ENCODE data around the gene MAGIX. TPM values are rescaled to one million over a fixed set of nuclear protein-coding genes. Genes with fewer than 3 reads are reported as not detected.

MAGIX gene
- polyA plus RNA-seq (2012; ENCODE audit: insufficient read length, low read depth), result 1.4 TPM

DNA sequence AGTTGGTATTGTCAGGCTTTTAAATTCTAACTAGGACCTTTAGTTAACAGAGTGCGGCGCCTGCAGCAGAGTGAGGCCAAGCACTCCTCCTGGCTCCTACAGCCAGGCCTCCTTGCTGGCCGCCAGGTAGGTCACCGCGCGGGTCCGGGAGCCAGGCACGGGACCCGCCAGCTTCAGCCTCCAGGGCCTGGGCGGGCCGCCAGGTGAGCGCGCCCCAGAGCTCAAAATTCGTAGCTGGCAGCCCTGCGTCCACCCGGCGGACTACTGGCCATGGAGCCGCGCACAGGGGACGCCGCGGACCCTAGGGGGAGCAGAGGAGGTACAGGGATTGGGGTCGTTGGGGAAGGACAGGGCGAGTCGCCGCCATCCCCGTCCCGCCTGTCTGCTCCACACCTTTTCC lies at the start of gene MAGIX:
Gene MAGIX, plus strand, starts transcription at position 139 of the 400 bp plus-strand sequence. Its CDS starts 132 bp downstream, at position 271.
- TF ChIP-seq POLR2AphosphoS5 (IDR thresholded peaks at IDR 0.05; ENCODE audit: low read depth, low read length) (no peak), SIN3A (IDR thresholded peaks at IDR 0.05; ENCODE audit: borderline replicate concordance, insufficient read depth, low read length) (no peak), FOXP2 (optimal IDR thresholded peaks at IDR 0.05; ENCODE audit: borderline replicate concordance, extremely low read depth, extremely low read length, insufficient read depth) (no peak), TAF1 (IDR thresholded peaks at IDR 0.05; ENCODE audit: borderline replicate concordance, insufficient read depth, low read length) (no peak)
- TF ChIP-seq, protein P1, sequence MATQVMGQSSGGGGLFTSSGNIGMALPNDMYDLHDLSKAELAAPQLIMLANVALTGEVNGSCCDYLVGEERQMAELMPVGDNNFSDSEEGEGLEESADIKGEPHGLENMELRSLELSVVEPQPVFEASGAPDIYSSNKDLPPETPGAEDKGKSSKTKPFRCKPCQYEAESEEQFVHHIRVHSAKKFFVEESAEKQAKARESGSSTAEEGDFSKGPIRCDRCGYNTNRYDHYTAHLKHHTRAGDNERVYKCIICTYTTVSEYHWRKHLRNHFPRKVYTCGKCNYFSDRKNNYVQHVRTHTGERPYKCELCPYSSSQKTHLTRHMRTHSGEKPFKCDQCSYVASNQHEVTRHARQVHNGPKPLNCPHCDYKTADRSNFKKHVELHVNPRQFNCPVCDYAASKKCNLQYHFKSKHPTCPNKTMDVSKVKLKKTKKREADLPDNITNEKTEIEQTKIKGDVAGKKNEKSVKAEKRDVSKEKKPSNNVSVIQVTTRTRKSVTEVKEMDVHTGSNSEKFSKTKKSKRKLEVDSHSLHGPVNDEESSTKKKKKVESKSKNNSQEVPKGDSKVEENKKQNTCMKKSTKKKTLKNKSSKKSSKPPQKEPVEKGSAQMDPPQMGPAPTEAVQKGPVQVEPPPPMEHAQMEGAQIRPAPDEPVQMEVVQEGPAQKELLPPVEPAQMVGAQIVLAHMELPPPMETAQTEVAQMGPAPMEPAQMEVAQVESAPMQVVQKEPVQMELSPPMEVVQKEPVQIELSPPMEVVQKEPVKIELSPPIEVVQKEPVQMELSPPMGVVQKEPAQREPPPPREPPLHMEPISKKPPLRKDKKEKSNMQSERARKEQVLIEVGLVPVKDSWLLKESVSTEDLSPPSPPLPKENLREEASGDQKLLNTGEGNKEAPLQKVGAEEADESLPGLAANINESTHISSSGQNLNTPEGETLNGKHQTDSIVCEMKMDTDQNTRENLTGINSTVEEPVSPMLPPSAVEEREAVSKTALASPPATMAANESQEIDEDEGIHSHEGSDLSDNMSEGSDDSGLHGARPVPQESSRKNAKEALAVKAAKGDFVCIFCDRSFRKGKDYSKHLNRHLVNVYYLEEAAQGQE (IDR thresholded peaks at IDR 0.05; ENCODE audit: insufficient read depth in 1 of 2, low read depth in 2 of 2, low read length in 2 of 2), result no peak

DNA sequence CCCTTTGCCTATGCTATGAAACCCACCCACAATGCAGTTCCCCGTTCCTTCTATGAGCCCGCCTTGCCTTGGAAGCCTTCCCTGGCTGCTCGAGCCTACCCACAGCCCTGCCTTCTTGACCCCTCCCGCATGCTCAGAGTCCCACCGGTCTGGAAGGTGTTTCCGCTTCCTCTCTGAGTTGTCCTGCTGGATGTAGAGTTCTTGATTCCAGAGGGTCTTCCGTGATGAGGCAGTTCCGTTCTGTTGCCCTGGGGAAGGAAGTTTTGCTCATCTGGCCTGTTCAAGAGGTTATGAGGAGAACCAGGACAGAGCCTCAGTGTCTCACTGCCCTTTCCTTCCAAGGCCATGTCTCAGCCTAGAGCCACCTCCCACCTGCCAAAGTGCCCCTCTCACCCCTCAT lies 46.5 kb upstream of the MAGIX start:
- TF ChIP-seq TAF1 (IDR thresholded peaks at IDR 0.05; ENCODE audit: borderline replicate concordance, insufficient read depth, low read length) (no peak), SIN3A (IDR thresholded peaks at IDR 0.05; ENCODE audit: borderline replicate concordance, insufficient read depth, low read length) (no peak), POLR2AphosphoS5 (IDR thresholded peaks at IDR 0.05; ENCODE audit: low read depth, low read length) (no peak), FOXP2 (optimal IDR thresholded peaks at IDR 0.05; ENCODE audit: borderline replicate concordance, extremely low read depth, extremely low read length, insufficient read depth) (no peak)
- TF ChIP-seq, protein P1 (IDR thresholded peaks at IDR 0.05; ENCODE audit: insufficient read depth in 1 of 2, low read depth in 2 of 2, low read length in 2 of 2), result no peak

- TF ChIP-seq FOXP2 (optimal IDR thresholded peaks at IDR 0.05; ENCODE audit: borderline replicate concordance, extremely low read depth, extremely low read length, insufficient read depth) (no peak), POLR2AphosphoS5 (IDR thresholded peaks at IDR 0.05; ENCODE audit: low read depth, low read length) (no peak), TAF1 (IDR thresholded peaks at IDR 0.05; ENCODE audit: borderline replicate concordance, insufficient read depth, low read length) (no peak), SIN3A (IDR thresholded peaks at IDR 0.05; ENCODE audit: borderline replicate concordance, insufficient read depth, low read length) (no peak)
- TF ChIP-seq, protein P1 (IDR thresholded peaks at IDR 0.05; ENCODE audit: insufficient read depth in 1 of 2, low read depth in 2 of 2, low read length in 2 of 2), result no peak
Measured at GRCh38 chrX:49116716-49117115, 45.8 kb upstream of the MAGIX start.

DNA sequence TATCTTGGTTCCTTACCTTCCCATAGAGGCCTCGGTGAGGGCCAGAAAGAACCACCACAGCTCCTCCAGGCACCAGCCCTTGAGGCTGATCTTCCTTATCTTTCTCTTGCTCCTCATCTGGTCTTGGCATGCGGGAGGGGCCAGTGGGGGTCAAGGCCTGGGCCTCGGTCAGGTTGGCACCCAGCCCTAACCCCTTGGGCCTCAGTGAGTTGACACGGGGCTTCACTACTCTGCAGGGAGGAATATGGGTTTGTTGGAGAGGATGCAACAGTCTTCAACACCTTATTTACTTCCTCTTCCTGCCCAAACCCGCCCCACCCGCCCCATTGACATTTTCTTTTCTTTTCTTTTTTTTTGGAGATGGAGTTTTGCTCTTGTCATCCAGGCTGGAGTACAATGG lies 45.0 kb upstream of the MAGIX start:
- no peak for TF ChIP-seq POLR2AphosphoS5 (IDR thresholded peaks at IDR 0.05; ENCODE audit: low read depth, low read length)
- TF ChIP-seq SIN3A (IDR thresholded peaks at IDR 0.05; ENCODE audit: borderline replicate concordance, insufficient read depth, low read length), result no peak
- TF ChIP-seq, protein P1 (IDR thresholded peaks at IDR 0.05; ENCODE audit: insufficient read depth in 1 of 2, low read depth in 2 of 2, low read length in 2 of 2), result no peak
- no peak for TF ChIP-seq FOXP2 (optimal IDR thresholded peaks at IDR 0.05; ENCODE audit: borderline replicate concordance, extremely low read depth, extremely low read length, insufficient read depth)
- no peak for TF ChIP-seq TAF1 (IDR thresholded peaks at IDR 0.05; ENCODE audit: borderline replicate concordance, insufficient read depth, low read length)

- TF ChIP-seq, protein P1 (IDR thresholded peaks at IDR 0.05; ENCODE audit: insufficient read depth in 1 of 2, low read depth in 2 of 2, low read length in 2 of 2), result no peak
- TF ChIP-seq SIN3A (IDR thresholded peaks at IDR 0.05; ENCODE audit: borderline replicate concordance, insufficient read depth, low read length) (no peak), FOXP2 (optimal IDR thresholded peaks at IDR 0.05; ENCODE audit: borderline replicate concordance, extremely low read depth, extremely low read length, insufficient read depth) (no peak)
Measured at GRCh38 chrX:49120091-49120490, 42.5 kb upstream of the MAGIX start.
